Right hindlimb (tissue), 1 donor: ENCODE results near the gene SULT2A1.
A peak's percentile ranks its signal among the peaks of the same experiment; 100 is the strongest.
"Not testable (repeated sequence)": the region's sequence is repeated elsewhere in the genome, so short reads cannot be mapped to it uniquely, and the experiment has no call there.

Experiments
- DNase-seq: peaks from one replicate; pipeline ENCODE4 v3.0.0-alpha.2; 2018

Gene SULT2A1

GRCh38 chr19:47859838-47860237, 26.3 kb downstream of the SULT2A1 start:
- DNase-seq = not testable (repeated sequence)

GRCh38 chr19:47858646-47859285, 27.3 kb downstream of the SULT2A1 start, which contains the start of gene TPRX2:
TPRX2 (plus strand) TSS chr19:47859235; CDS start chr19:47859247, 12 bp downstream.
- not testable (repeated sequence) for DNase-seq

GRCh38 chr19:47858231-47858630, 27.9 kb downstream of the SULT2A1 start:
- DNase-seq = not testable (repeated sequence)

- no peak for DNase-seq
Measured at GRCh38 chr19:47854459-47854858, 31.7 kb downstream of the SULT2A1 start.

GRCh38 chr19:47853003-47853402, 33.1 kb downstream of the SULT2A1 start:
- no peak for DNase-seq

- DNase-seq = peak; percentile 35
Measured at GRCh38 chr19:47848823-47849473, 37.2 kb downstream of the SULT2A1 start.

DNA sequence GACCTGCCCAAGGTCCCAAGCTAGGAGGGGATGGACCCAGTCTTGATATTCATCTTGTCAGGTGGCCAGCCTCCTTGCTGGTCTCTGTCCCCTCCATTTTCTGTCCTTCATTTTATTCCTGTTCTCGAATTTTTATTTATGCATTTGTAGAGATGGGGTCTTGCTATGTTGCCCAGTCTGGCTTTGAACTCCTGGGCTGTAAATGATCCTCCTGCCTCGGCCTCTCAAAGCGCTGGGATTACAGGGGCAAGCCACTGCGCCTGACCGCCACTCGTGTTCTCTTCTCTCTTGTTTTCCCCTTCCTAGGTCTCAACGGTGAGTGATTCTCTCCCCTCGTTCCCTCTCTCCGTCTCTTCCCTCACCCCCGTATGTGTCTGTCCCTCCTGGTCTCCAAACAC, 37.7 kb downstream of the SULT2A1 start:
- no peak for DNase-seq

GRCh38 chr19:47842941-47843340, 43.2 kb downstream of the SULT2A1 start:
- no peak for DNase-seq

GRCh38 chr19:47839913-47840312, 46.2 kb downstream of the SULT2A1 start:
- DNase-seq = no peak

DNA sequence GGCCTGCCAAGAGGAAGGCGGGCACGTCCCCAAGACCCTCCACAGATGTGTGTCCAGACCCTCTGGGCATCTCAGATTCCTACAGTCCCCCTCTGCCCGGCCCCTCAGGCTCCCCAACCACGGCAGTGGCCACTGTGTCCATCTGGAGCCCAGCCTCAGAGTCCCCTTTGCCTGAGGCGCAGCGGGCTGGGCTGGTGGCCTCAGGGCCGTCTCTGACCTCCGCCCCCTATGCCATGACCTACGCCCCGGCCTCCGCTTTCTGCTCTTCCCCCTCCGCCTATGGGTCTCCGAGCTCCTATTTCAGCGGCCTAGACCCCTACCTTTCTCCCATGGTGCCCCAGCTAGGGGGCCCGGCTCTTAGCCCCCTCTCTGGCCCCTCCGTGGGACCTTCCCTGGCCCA, 46.7 kb downstream of the SULT2A1 start:
- DNase-seq = no peak

DNA sequence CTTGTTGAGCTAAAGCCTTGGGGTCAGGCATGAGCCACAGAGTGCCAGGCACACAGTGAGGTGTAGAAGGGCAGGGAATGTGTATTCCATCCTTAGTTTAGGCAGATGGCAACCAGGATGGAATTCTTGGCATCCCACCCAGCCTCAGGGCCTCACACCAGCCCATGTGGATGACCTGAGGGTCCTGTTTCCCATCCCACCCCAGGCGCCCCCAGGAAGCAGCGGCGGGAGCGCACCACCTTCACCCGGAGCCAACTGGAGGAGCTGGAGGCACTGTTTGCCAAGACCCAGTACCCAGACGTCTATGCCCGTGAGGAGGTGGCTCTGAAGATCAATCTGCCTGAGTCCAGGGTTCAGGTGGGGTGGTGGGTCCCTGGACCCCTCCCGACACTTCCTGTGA, 50.1 kb downstream of the SULT2A1 start:
- no peak for DNase-seq

- DNase-seq = no peak
Measured at GRCh38 chr19:47832723-47833122, 53.4 kb downstream of the SULT2A1 start.

- no peak for DNase-seq
Measured at GRCh38 chr19:47826800-47827199, 59.3 kb downstream of the SULT2A1 start.

- DNase-seq = no peak
Measured at GRCh38 chr19:47824396-47824795, 61.7 kb downstream of the SULT2A1 start.

DNA sequence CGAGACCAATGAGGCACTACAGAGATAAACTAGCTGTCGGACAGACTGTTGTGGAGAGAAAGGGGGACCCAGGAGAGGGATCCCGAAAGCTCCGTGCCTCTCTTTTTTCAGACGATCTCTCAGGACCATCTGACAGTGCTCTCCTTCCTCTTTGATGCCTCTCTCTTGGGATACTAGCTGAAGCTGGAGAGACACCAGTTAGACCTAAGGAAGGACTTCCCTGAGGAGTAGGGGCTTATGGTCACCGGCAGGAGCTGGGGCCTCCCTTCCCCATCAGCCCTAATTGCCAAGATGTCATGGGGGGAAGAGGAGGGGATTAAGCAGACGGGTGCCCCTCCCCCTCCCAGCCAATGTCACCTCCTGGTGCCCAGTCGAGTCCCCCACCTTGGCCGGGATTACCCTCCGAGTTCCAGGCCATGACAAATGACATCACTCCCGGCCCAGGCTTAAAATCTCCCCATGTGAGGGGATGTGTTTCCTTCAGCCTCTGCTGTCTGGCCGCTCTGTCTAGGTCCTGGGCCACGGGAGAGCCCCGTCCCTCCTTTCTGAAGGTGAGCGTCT, 64.6 kb downstream of the SULT2A1 start, which contains the start of gene CRX:
Gene CRX, plus strand, starts transcription at position 478 of the 561 bp plus-strand sequence. CDS start 12,507 bp downstream, outside the sequence.
- no peak for DNase-seq
